ENCODE results near the gene MBTPS1. TPM values are rescaled to one million over a fixed set of nuclear protein-coding genes. Genes with fewer than 3 reads are reported as not detected.

Gene MBTPS1
- total RNA-seq, 2 donors from 2014 or later: 69.6 to 80.7 TPM

GRCh38 chr16:84047626-84048025, 69.1 kb downstream of the MBTPS1 start:
- no peak overlapping the region for H3K27ac ChIP-seq
- H3K9me3 ChIP-seq: no peaks in the 10 kb centered on the region
- no peak overlapping the region for H3K9ac ChIP-seq (ENCODE audit: low read depth in 2 of 2, low read length in 2 of 2)
- H3K4me3 ChIP-seq: no peak overlapping the region
- no peak for TF ChIP-seq CTCF (IDR thresholded peaks at IDR 0.05)
- intact Hi-C loops (cut with DNase I): no loop called here
- H3K4me1 ChIP-seq: no peaks in the 10 kb centered on the region
- no peak for DNase-seq
- H3K27me3 ChIP-seq: peaks cover 14% of the 10 kb centered on the region
- H3K36me3 ChIP-seq: no peaks in the 10 kb centered on the region

GRCh38 chr16:84047206-84047605, 69.5 kb downstream of the MBTPS1 start:
- peaks cover 16% of the 10 kb centered on the region for H3K27me3 ChIP-seq
- H3K9ac ChIP-seq (ENCODE audit: low read depth in 2 of 2, low read length in 2 of 2): no peak overlapping the region
- DNase-seq: no peak
- H3K4me1 ChIP-seq: no peaks in the 10 kb centered on the region
- no peaks in the 10 kb centered on the region for H3K36me3 ChIP-seq
- no peak overlapping the region for H3K4me3 ChIP-seq
- H3K9me3 ChIP-seq: no peaks in the 10 kb centered on the region
- no peak for TF ChIP-seq CTCF (IDR thresholded peaks at IDR 0.05)
- intact Hi-C loops (cut with DNase I): no loop called here
- no peak overlapping the region for H3K27ac ChIP-seq

- Histone ChIP-seq H3K27me3 (peaks cover 16% of the 10 kb centered on the region), H3K27ac (no peak overlapping the region), H3K36me3 (no peaks in the 10 kb centered on the region), H3K4me1 (no peaks in the 10 kb centered on the region), H3K9ac (ENCODE audit: low read depth in 2 of 2, low read length in 2 of 2) (no peak overlapping the region), H3K9me3 (no peaks in the 10 kb centered on the region), H3K4me3 (no peak overlapping the region)
- intact Hi-C loops (cut with DNase I): no loop called here
- DNase-seq: no peak
- no peak for TF ChIP-seq CTCF (IDR thresholded peaks at IDR 0.05)
Measured at GRCh38 chr16:84045818-84046470, 70.8 kb downstream of the MBTPS1 start.

- no peak overlapping the region for H3K9ac ChIP-seq (ENCODE audit: low read depth in 2 of 2, low read length in 2 of 2)
- no peaks in the 10 kb centered on the region for H3K36me3 ChIP-seq
- DNase-seq: no peak
- no peaks in the 10 kb centered on the region for H3K9me3 ChIP-seq
- no peak for TF ChIP-seq CTCF (IDR thresholded peaks at IDR 0.05)
- H3K4me1 ChIP-seq: no peaks in the 10 kb centered on the region
- no peak overlapping the region for H3K4me3 ChIP-seq
- intact Hi-C loops (cut with DNase I): no loop called here
- peaks cover 16% of the 10 kb centered on the region for H3K27me3 ChIP-seq
- no peak overlapping the region for H3K27ac ChIP-seq
Measured at GRCh38 chr16:84045001-84045817, 71.5 kb downstream of the MBTPS1 start.

- Histone ChIP-seq H3K9ac (ENCODE audit: low read depth in 2 of 2, low read length in 2 of 2) (no peak overlapping the region), H3K27me3 (peaks cover 16% of the 10 kb centered on the region), H3K9me3 (no peaks in the 10 kb centered on the region), H3K4me3 (no peak overlapping the region), H3K36me3 (no peaks in the 10 kb centered on the region), H3K4me1 (no peaks in the 10 kb centered on the region), H3K27ac (no peak overlapping the region)
- TF ChIP-seq CTCF (IDR thresholded peaks at IDR 0.05): no peak
- no peak for DNase-seq
- intact Hi-C loops (cut with DNase I): no loop called here
Measured at GRCh38 chr16:84044118-84044488, 72.6 kb downstream of the MBTPS1 start.

Measured in colonic mucosa (tissue), 4 donors.